ENCODE results near the gene PLAAT5.

PLAAT5 gene

GRCh38 chr11:63510360-63511047 lies 19.5 kb upstream of the PLAAT5 start:
- H3K4me3 ChIP-seq (ENCODE audit: low read depth, low read length) = no peak overlapping the region
- TF ChIP-seq CTCF (IDR thresholded peaks at IDR 0.05; ENCODE audit: low read depth, low read length, missing control alignments) = no peak
- DNase-seq (ENCODE audit: low read depth) = no peak

GRCh38 chr11:63508745-63509144 lies 17.8 kb upstream of the PLAAT5 start:
- no peak for DNase-seq (ENCODE audit: low read depth)
- H3K4me3 ChIP-seq (ENCODE audit: low read depth, low read length) = no peak overlapping the region
- no peak for TF ChIP-seq CTCF (IDR thresholded peaks at IDR 0.05; ENCODE audit: low read depth, low read length, missing control alignments)

GRCh38 chr11:63508009-63508408 lies 17.0 kb upstream of the PLAAT5 start:
- no peak for DNase-seq (ENCODE audit: low read depth)
- peak; percentile 38 for TF ChIP-seq CTCF (IDR thresholded peaks at IDR 0.05; ENCODE audit: low read depth, low read length, missing control alignments)

GRCh38 chr11:63507511-63507910 lies 16.5 kb upstream of the PLAAT5 start:
- DNase-seq (ENCODE audit: low read depth) = no peak

More at GRCh38 chr11:63508009-63508408, 17.0 kb upstream of the PLAAT5 start:
- H3K4me3 ChIP-seq (ENCODE audit: low read depth, low read length) = no peak overlapping the region

GRCh38 chr11:63506876-63507275 lies 15.9 kb upstream of the PLAAT5 start:
- no peak for DNase-seq (ENCODE audit: low read depth)
- TF ChIP-seq CTCF (IDR thresholded peaks at IDR 0.05; ENCODE audit: low read depth, low read length, missing control alignments) = no peak
- H3K4me3 ChIP-seq (ENCODE audit: low read depth, low read length) = no peak overlapping the region

More at GRCh38 chr11:63507511-63507910, 16.5 kb upstream of the PLAAT5 start:
- no peak overlapping the region for H3K4me3 ChIP-seq (ENCODE audit: low read depth, low read length)
- TF ChIP-seq CTCF (IDR thresholded peaks at IDR 0.05; ENCODE audit: low read depth, low read length, missing control alignments) = no peak

- H3K4me3 ChIP-seq (ENCODE audit: low read depth, low read length) = no peak within 1 kb of the TSS
- TF ChIP-seq CTCF (IDR thresholded peaks at IDR 0.05; ENCODE audit: low read depth, low read length, missing control alignments) = no peak
- DNase-seq (ENCODE audit: low read depth) = no peak
Measured at GRCh38 chr11:63505857-63506528, 15.0 kb upstream of the PLAAT5 start, which contains the start of gene LGALS12. Gene LGALS12, plus strand, starts transcription at chr11:63506084. Its CDS starts 375 bp downstream, at chr11:63506459.
